Measurements from ENCODE around the gene FAM131B. TPM values are rescaled to one million over a fixed set of nuclear protein-coding genes. Genes with fewer than 3 reads are reported as not detected.

The FAM131B gene
- total RNA-seq, 1 experiment from 2014 or later, result 17.3 TPM

- Histone ChIP-seq H4K91ac (ENCODE audit: insufficient read length, low read depth, low read length) (no peak overlapping the region), H2AFZ (ENCODE audit: low read length) (no peak overlapping the region), H3K9me3 (ENCODE audit: control insufficient read depth, low read depth, low read length) (no peaks in the 10 kb centered on the region), H2BK20ac (ENCODE audit: low read depth, low read length, poor library complexity, severe bottlenecking) (no peak overlapping the region), H3K27me3 (ENCODE audit: insufficient read depth, low read length) (no peaks in the 10 kb centered on the region), H3K4me1 (ENCODE audit: insufficient read depth, low read length) (no peaks in the 10 kb centered on the region), H3T11ph (ENCODE audit: low read length) (no peak overlapping the region), H3K23ac (ENCODE audit: insufficient read length, low read depth, low read length) (no peak overlapping the region), H3K23me2 (ENCODE audit: insufficient read length, low read depth, low read length, poor library complexity, severe bottlenecking) (no peaks in the 10 kb centered on the region), H3K79me1 (ENCODE audit: insufficient read depth, low read depth, low read length, poor library complexity, severe bottlenecking) (no peaks in the 10 kb centered on the region), H3K14ac (ENCODE audit: insufficient read depth, low read length) (no peak overlapping the region), H3K56ac (ENCODE audit: insufficient read length, low read depth, low read length) (no peak overlapping the region), H3K18ac (ENCODE audit: insufficient read length, low read depth, low read length) (no peak overlapping the region), H3K79me2 (ENCODE audit: insufficient read depth, low read length) (0 out of 2 replicates have a peak, but pooled peaks cover 3% of the 10 kb centered on the region), H4K8ac (replicated peaks; ENCODE audit: insufficient read length, low read depth, low read length) (no peak overlapping the region), H4K20me1 (ENCODE audit: control insufficient read depth, insufficient read depth, insufficient read length) (no peaks in the 10 kb centered on the region), H2BK120ac (ENCODE audit: low read depth, low read length, poor library complexity, severe bottlenecking) (no peak overlapping the region), H2BK15ac (ENCODE audit: low read depth, low read length) (no peak overlapping the region), H3K4ac (ENCODE audit: low read depth, low read length) (no peak overlapping the region), H3K4me2 (ENCODE audit: insufficient read depth, insufficient read length, low read length) (no peak overlapping the region), H3K9ac (ENCODE audit: extremely low read depth, insufficient read length, low read length) (no peak overlapping the region), H4K5ac (ENCODE audit: insufficient read length, low read depth, low read length) (no peak overlapping the region), H2BK5ac (ENCODE audit: insufficient read length, low read length) (no peak overlapping the region), H2BK12ac (ENCODE audit: insufficient read length, low read depth, low read length) (no peak overlapping the region), H3K27ac (ENCODE audit: insufficient read length, low read depth, low read length) (no peak overlapping the region), H2AK5ac (ENCODE audit: insufficient read length, low read length) (no peak overlapping the region)
- no peak for DNase-seq
- Mint-ChIP-seq H3K27me3 (ENCODE audit: low read depth) (peaks cover 2% of the 10 kb centered on the region; the same call in 1 of the 2 replicates), H3K4me1 (no peaks in the 10 kb centered on the region), H3K36me3 (ENCODE audit: insufficient read depth in 1 of 3, low read depth in 3 of 3) (peaks cover 66 to 93% (median 92%) of the 10 kb centered on the region in 3 experiments), H3K4me3 (no peak overlapping the region), H3K9me3 (no peaks in the 10 kb centered on the region), H3K27ac (peak overlapping the region in 2 of 3 experiments; percentile 6 to 39; a peak in 2 of 7 replicates)
- no peak for TF ChIP-seq CTCF (conservative IDR thresholded peaks at IDR 0.05)
- WGBS (ENCODE audit: extremely low coverage, insufficient read length, low lambda C conversion rate), result no CpG with 5 or more reads among the region's 16 CpGs
Measured at GRCh38 chr7:143397710-143398530, 35.4 kb upstream of the FAM131B start.
